OCI-LY1 (cell line): ENCODE data around the gene ABCB8.

Experiments
- H2AFZ ChIP-seq: fragments of 200-600 bp; sonication (generic), shearing (Covaris generic); 2 replicates; pipeline ENCODE4 v1.6.0; 2014; ENCODE audit warnings: antibody characterized with exemption, mild to moderate bottlenecking, low read length
- H3F3A ChIP-seq: fragments of 200-600 bp; sonication (generic), shearing (Covaris generic); 2 replicates; pipeline ENCODE4 v1.6.0; 2014; ENCODE audit warnings: mild to moderate bottlenecking, antibody characterized with exemption, low read length, moderate library complexity; ENCODE audit not compliant: insufficient read depth
- H3K27ac ChIP-seq: fragments of 200-600 bp; sonication (generic); 2 replicates; pipeline ENCODE4 v1.5.1; 2014; ENCODE audit warnings: low read length, mixed run types, mild to moderate bottlenecking, low read depth; ENCODE audit not compliant: poor library complexity, severe bottlenecking
- H3K27me3 ChIP-seq: fragments of 200-600 bp; sonication (generic); 2 replicates; pipeline ENCODE4 v1.6.0; 2014; ENCODE audit warnings: antibody characterized with exemption, mild to moderate bottlenecking, low read length, moderate library complexity; ENCODE audit not compliant: insufficient read depth
- H3K36me3 ChIP-seq: fragments of 200-600 bp; sonication (generic); 2 replicates; pipeline ENCODE4 v1.6.1; 2014; ENCODE audit warnings: mild to moderate bottlenecking, antibody characterized with exemption, low read length, moderate library complexity, mixed read lengths; ENCODE audit not compliant: insufficient read depth
- H3K4me1 ChIP-seq: fragments of 200-600 bp; sonication (generic); 2 replicates; pipeline ENCODE4 v1.5.1; 2014; ENCODE audit warnings: mild to moderate bottlenecking, low read length, moderate library complexity; ENCODE audit not compliant: insufficient read depth, severe bottlenecking
- H3K4me2 ChIP-seq: fragments of 200-600 bp; sonication (generic), shearing (Covaris generic); 2 replicates; pipeline ENCODE4 v1.6.1; 2014; ENCODE audit warnings: low read length
- H3K4me3 ChIP-seq: fragments of 200-600 bp; sonication (generic); 2 replicates; pipeline ENCODE4 v1.5.1; 2014; ENCODE audit warnings: low read length, low read depth, mild to moderate bottlenecking, mixed read lengths; ENCODE audit not compliant: poor library complexity, severe bottlenecking
- H3K79me2 ChIP-seq: fragments of 200-600 bp; shearing (Covaris generic); 2 replicates; pipeline ENCODE4 v1.6.1; 2016; ENCODE audit warnings: mixed run types, low read length, mixed read lengths; ENCODE audit not compliant: insufficient read depth
- H3K9ac ChIP-seq: fragments of 200-600 bp; sonication (generic), shearing (Covaris generic); 2 replicates; pipeline ENCODE4 v1.6.1; 2014; ENCODE audit warnings: mild to moderate bottlenecking, low read length, mixed read lengths
- H3K9me2 ChIP-seq: fragments of 200-600 bp; sonication (generic), shearing (Covaris generic); 2 replicates; pipeline ENCODE4 v1.6.1; 2014; ENCODE audit warnings: low read depth, mild to moderate bottlenecking, low read length, mixed read lengths
- H3K9me3 ChIP-seq: fragments of 200-600 bp; shearing (Covaris generic); 2 replicates; pipeline ENCODE4 v1.6.1; 2014; ENCODE audit warnings: low read length, mixed read lengths
- H4K20me1 ChIP-seq: fragments of 200-600 bp; sonication (generic), shearing (Covaris generic); 2 replicates; pipeline ENCODE4 v1.6.0; 2016; ENCODE audit warnings: mild to moderate bottlenecking, low read length; ENCODE audit not compliant: insufficient read depth
- CTCF ChIP-seq: fragments of 200-600 bp; sonication (generic), shearing (Covaris generic); IDR thresholded peaks from 2 replicates; pipeline ENCODE4 v1.5.1; 2017; ENCODE audit warnings: mild to moderate bottlenecking, antibody characterized with exemption, low read length, moderate library complexity, mixed read lengths
- EZH2 ChIP-seq: fragments of 200-600 bp; sonication (generic), shearing (Covaris generic); IDR thresholded peaks from 2 replicates; pipeline ENCODE4 v1.8.0; 2017; ENCODE audit warnings: borderline replicate concordance, mixed run types, mild to moderate bottlenecking, antibody characterized with exemption, low read length, moderate library complexity, mixed read lengths

Gene ABCB8

GRCh38 chr7:151074817-151075661 lies 46.8 kb downstream of the ABCB8 start:
- no peaks in the 10 kb centered on the region for H4K20me1 ChIP-seq
- no peak overlapping the region for H3K27ac ChIP-seq
- H3K4me1 ChIP-seq: peaks cover 20% of the 10 kb centered on the region
- peaks cover 69% of the 10 kb centered on the region for H3K36me3 ChIP-seq
- no peak overlapping the region for H3K4me3 ChIP-seq
- H3K9ac ChIP-seq: no peak overlapping the region
- H3K9me2 ChIP-seq: no peaks in the 10 kb centered on the region
- TF ChIP-seq CTCF: no peak
- H3F3A ChIP-seq: peaks cover 4% of the 10 kb centered on the region; the same call in 1 of the 2 replicates
- H3K79me2 ChIP-seq: no peaks in the 10 kb centered on the region
- H3K4me2 ChIP-seq: no peak overlapping the region
- H2AFZ ChIP-seq: no peak overlapping the region
- no peaks in the 10 kb centered on the region for H3K27me3 ChIP-seq
- H3K9me3 ChIP-seq: no peaks in the 10 kb centered on the region

DNA sequence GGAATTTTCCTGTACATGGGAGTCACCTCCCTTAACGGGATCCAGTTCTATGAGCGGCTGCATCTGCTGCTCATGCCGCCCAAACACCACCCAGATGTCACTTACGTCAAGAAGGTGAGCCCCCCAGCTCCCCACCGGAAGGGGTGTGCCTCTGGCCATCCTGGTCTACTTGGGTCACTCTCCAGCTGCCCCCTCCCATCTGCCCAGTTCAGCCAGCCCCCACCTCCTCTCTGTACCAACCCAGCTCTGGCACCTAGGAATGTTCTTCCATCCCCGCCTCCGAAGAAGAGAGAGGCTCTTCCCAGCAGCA lies 47.4 kb downstream of the ABCB8 start:
- H3K27ac ChIP-seq: no peak overlapping the region
- no peaks in the 10 kb centered on the region for H3K27me3 ChIP-seq
- no peaks in the 10 kb centered on the region for H3K9me3 ChIP-seq
- no peaks in the 10 kb centered on the region for H4K20me1 ChIP-seq
- TF ChIP-seq EZH2 (no peak), CTCF (no peak)
- H3K4me2 ChIP-seq: no peak overlapping the region
- H3K9ac ChIP-seq: no peak overlapping the region
- H3F3A ChIP-seq: peaks cover 4% of the 10 kb centered on the region; the same call in 1 of the 2 replicates
- no peak overlapping the region for H2AFZ ChIP-seq
- H3K9me2 ChIP-seq: no peaks in the 10 kb centered on the region
- peaks cover 64% of the 10 kb centered on the region for H3K36me3 ChIP-seq
- H3K4me1 ChIP-seq: peaks cover 21% of the 10 kb centered on the region
- H3K4me3 ChIP-seq: no peak overlapping the region
- no peaks in the 10 kb centered on the region for H3K79me2 ChIP-seq

GRCh38 chr7:151075978-151076426 lies 47.8 kb downstream of the ABCB8 start:
- H3K9ac ChIP-seq: no peak overlapping the region
- no peak overlapping the region for H3K27ac ChIP-seq
- H3K9me2 ChIP-seq: no peaks in the 10 kb centered on the region
- peaks cover 60% of the 10 kb centered on the region for H3K36me3 ChIP-seq
- no peaks in the 10 kb centered on the region for H4K20me1 ChIP-seq
- no peak overlapping the region for H3K4me2 ChIP-seq
- H3F3A ChIP-seq: peaks cover 4% of the 10 kb centered on the region; the same call in 1 of the 2 replicates
- no peaks in the 10 kb centered on the region for H3K79me2 ChIP-seq
- no peaks in the 10 kb centered on the region for H3K9me3 ChIP-seq
- peaks cover 23% of the 10 kb centered on the region for H3K4me1 ChIP-seq
- H2AFZ ChIP-seq: no peak overlapping the region
- H3K4me3 ChIP-seq: no peak overlapping the region
- TF ChIP-seq CTCF (no peak), EZH2 (no peak)
- H3K27me3 ChIP-seq: no peaks in the 10 kb centered on the region
